ENCODE data around the gene GABRR1.
A peak's percentile ranks its signal among the peaks of the same experiment; 100 is the strongest.
"Not testable (repeated sequence)": the region's sequence is repeated elsewhere in the genome, so short reads cannot be mapped to it uniquely, and the experiment has no call there.

GABRR1 gene

GRCh38 chr6:89148016-89148750 is 69.0 kb downstream of the GABRR1 start:
- peak; percentile 38 to 44 for DNase-seq

- DNase-seq: peak; percentile 31 to 51
Measured at GRCh38 chr6:89146718-89147700, 70.1 kb downstream of the GABRR1 start.

GRCh38 chr6:89145956-89146717 is 71.0 kb downstream of the GABRR1 start, which contains the start of gene PM20D2:
Gene PM20D2 (plus strand): TSS chr6:89146055. CDS start chr6:89146145, 90 bp downstream.
- DNase-seq: peak; percentile 70 to 81

- no peak for DNase-seq
Measured at GRCh38 chr6:89145091-89145955, 71.8 kb downstream of the GABRR1 start.

- DNase-seq: no peak
Measured at GRCh38 chr6:89144354-89144906, 72.7 kb downstream of the GABRR1 start.

- DNase-seq: no peak
Measured at GRCh38 chr6:89140347-89141156, 76.6 kb downstream of the GABRR1 start.

- no peak for DNase-seq
Measured at GRCh38 chr6:89139509-89140346, 77.4 kb downstream of the GABRR1 start.

- no peak for DNase-seq
Measured at GRCh38 chr6:89138173-89138572, 79.0 kb downstream of the GABRR1 start.

- DNase-seq: no peak
Measured at GRCh38 chr6:89134723-89135122, 82.4 kb downstream of the GABRR1 start.

GRCh38 chr6:89133981-89134380 is 83.2 kb downstream of the GABRR1 start:
- no peak for DNase-seq

GRCh38 chr6:89132057-89132456 is 85.1 kb downstream of the GABRR1 start:
- no peak for DNase-seq

GRCh38 chr6:89131599-89131998 is 85.6 kb downstream of the GABRR1 start:
- no peak for DNase-seq

GRCh38 chr6:89128256-89128671 is 88.9 kb downstream of the GABRR1 start:
- DNase-seq: not testable (repeated sequence)
